Adrenal gland (tissue), 5 donors: ENCODE measurements around the gene CHMP2A.

Experiments used
- CTCF ChIP-seq, 6 experiments: fragments of 450-650 bp in 4 of 6; fragments of 200-600 bp in 2 of 6; sonication (generic) in 1 of 6; IDR thresholded peaks; 1 replicate in 5 of 6; 2 replicates in 1 of 6; pipeline versions ENCODE4 v1.5.1 to v1.8.0; 2016 to 2021; ENCODE audit warnings: antibody characterized with exemption in 6 of 6, mild to moderate bottlenecking in 2 of 6, moderate library complexity in 1 of 6
- POLR2A ChIP-seq, 2 donors: fragments of 450-650 bp; IDR thresholded peaks; one replicate each; pipeline ENCODE4 v1.6.1; 2017; ENCODE audit warnings: antibody characterized with exemption in 2 of 2, mild to moderate bottlenecking in 2 of 2, moderate library complexity in 1 of 2
- donor health status: DM: no; HTN: no; CAD: no.

- no peak for TF ChIP-seq CTCF (IDR thresholded peaks at IDR 0.05)
- TF ChIP-seq POLR2A (IDR thresholded peaks at IDR 0.05) = no peak
These were observed 16.1 kb upstream of the CHMP2A start for GRCh38 chr19:58570770-58571574.
